AG04449 (cell line): ENCODE measurements around the gene CFAP100.

Source experiments
- CTCF ChIA-PET: fragments of 350-600 bp; formaldehyde crosslinking; extraction: SDS; loops from one replicate; lab custom pipeline; 2021; ENCODE audit warnings: antibody characterized with exemption; lab: Yijun Ruan, JAX
- POLR2A ChIA-PET: fragments of 400-600, 350-600 bp; formaldehyde crosslinking; extraction: SDS; loops from one replicate; lab custom pipeline; 2020; ENCODE audit warnings: antibody characterized with exemption, inconsistent platforms; lab: Yijun Ruan, JAX
- DNase-seq: peaks from one replicate; pipeline ENCODE4 v3.0.0-alpha.2; 2010; ENCODE audit warnings: low read depth, low spot score
- H3K4me3 ChIP-seq: 2 replicates; pipeline ENCODE4 v1.5.1; 2011; ENCODE audit warnings: low read depth, mild to moderate bottlenecking, control low read depth, low read length
- CTCF ChIP-seq: IDR thresholded peaks from one replicate; pipeline ENCODE4 v1.5.1; 2011; ENCODE audit warnings: mild to moderate bottlenecking, moderate library complexity, low read length, control low read depth, inconsistent platforms; ENCODE audit not compliant: insufficient read depth; ENCODE audit errors: missing control alignments

Gene CFAP100

GRCh38 chr3:126456766-126457388 is 62.2 kb downstream of the CFAP100 start:
- no peak overlapping the region for H3K4me3 ChIP-seq
- no peak for DNase-seq
- TF ChIP-seq CTCF = no peak
- POLR2A ChIA-PET = no interaction called here
- CTCF ChIA-PET = interaction anchor here (1.3 to 2.7 kb wide), 3 partner anchors 10 to 322 kb away, joined by 3 to 11 read pairs (median 4); no protein-coding TSS in a partner anchor

GRCh38 chr3:126459111-126459762 is 64.5 kb downstream of the CFAP100 start:
- no peak overlapping the region for H3K4me3 ChIP-seq
- ChIA-PET CTCF (no interaction called here), POLR2A (no interaction called here)
- no peak for TF ChIP-seq CTCF
- DNase-seq = no peak

GRCh38 chr3:126459763-126460127 is 65.0 kb downstream of the CFAP100 start:
- ChIA-PET POLR2A (no interaction called here), CTCF (interaction anchor here (1.4 kb wide), 1 partner anchor 62 kb away, joined by 3 read pairs; no protein-coding TSS in a partner anchor)
- H3K4me3 ChIP-seq = no peak overlapping the region
- no peak for DNase-seq
- no peak for TF ChIP-seq CTCF

GRCh38 chr3:126460381-126460780 is 65.7 kb downstream of the CFAP100 start:
- no peak overlapping the region for H3K4me3 ChIP-seq
- DNase-seq = no peak
- no peak for TF ChIP-seq CTCF
- ChIA-PET POLR2A (no interaction called here), CTCF (interaction anchor here (1.0 to 1.4 kb wide), 2 partner anchors 62 to 326 kb away, joined by 3 read pairs; no protein-coding TSS in a partner anchor)

GRCh38 chr3:126461450-126462070 is 66.9 kb downstream of the CFAP100 start:
- H3K4me3 ChIP-seq = no peak overlapping the region
- ChIA-PET CTCF (interaction anchor here (1.4 kb wide), 1 partner anchor 10 kb away, joined by 6 read pairs; no protein-coding TSS in a partner anchor), POLR2A (interaction anchor here (0.7 kb wide), 1 partner anchor 15 kb away, joined by 4 read pairs; no protein-coding TSS in a partner anchor)
- no peak for TF ChIP-seq CTCF
- DNase-seq = no peak

- no peak for TF ChIP-seq CTCF
- no peak for DNase-seq
Measured at GRCh38 chr3:126463521-126463920, 68.8 kb downstream of the CFAP100 start.

More at GRCh38 chr3:126463521-126463920, 68.8 kb downstream of the CFAP100 start:
- ChIA-PET CTCF (no interaction called here), POLR2A (no interaction called here)
- no peak overlapping the region for H3K4me3 ChIP-seq
